Measurements from ENCODE around the gene GABBR2. TPM values are rescaled to one million over a fixed set of nuclear protein-coding genes. Genes with fewer than 3 reads are reported as not detected.
A peak's percentile ranks its signal among the peaks of the same experiment; 100 is the strongest.

The GABBR2 gene
- total RNA-seq, 1 experiment from 2014 or later = 0.74 TPM

DNA sequence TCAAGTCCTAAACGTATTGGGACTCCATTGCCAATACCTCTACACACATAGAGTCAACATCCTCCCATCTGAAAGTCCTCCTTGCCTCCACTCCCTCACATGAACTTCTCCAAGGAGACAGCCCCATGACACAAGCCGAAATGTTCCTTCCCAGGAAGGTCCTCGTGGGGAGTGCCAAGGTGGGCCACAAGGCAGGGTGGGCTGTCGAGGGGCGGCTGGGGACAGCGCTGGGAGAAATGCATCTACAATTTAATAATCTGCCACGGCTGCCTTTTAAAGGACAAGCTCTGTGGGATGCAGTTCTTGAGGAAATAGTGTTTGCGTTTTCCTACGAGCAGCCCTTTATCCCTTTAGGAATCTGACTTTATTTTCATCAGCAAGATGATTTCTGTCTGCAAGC is 138.7 kb downstream of the GABBR2 start:
- no peak for DNase-seq (ENCODE audit: low spot score)

DNA sequence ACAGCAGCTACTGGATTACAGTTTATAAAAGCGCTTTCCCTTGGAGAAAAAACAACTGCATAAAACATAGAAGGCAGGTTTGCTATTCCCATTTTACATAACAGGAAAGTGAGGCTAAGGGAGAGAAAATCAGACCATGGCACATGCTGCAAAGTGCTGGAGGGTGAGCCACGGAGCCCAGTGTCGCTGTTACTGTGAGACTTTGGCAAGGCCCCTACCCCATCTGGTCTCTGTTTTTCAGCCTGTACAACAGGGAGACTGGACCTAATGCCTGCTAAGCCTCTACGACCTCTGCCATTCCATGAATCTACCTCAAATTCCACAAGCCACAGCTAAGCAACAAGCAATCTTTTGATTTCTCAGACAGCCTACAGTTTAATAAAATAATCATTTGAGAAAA is 139.2 kb downstream of the GABBR2 start:
- DNase-seq (ENCODE audit: low spot score) = no peak

DNA sequence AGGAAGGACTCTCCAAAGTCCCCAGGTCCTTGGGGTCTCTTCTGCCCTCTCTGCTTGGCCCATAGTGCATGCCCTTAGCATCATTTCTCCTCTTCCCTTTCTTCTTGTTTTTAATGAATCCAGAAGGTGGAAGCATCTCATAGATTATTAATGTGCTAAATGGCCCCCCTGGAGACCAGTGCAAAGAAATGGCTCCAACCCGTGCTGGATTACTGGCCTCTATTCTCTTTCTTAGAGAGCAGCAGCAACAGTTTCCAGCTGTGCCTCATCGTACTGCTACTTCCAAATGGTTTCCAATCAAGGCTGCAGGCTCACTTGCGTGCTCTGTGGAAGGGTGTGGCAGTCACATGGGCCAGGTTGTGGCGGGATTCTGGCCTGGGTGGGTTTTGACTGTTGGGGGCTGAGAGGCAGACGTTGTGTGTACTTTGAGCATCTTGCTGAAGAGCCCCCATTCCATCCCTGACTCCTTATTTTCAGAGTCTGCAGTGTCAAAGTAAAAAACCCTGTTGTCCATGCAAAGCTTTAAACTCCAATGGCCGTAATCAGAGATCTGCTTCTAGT is 139.7 kb downstream of the GABBR2 start:
- no peak for DNase-seq (ENCODE audit: low spot score)

DNA sequence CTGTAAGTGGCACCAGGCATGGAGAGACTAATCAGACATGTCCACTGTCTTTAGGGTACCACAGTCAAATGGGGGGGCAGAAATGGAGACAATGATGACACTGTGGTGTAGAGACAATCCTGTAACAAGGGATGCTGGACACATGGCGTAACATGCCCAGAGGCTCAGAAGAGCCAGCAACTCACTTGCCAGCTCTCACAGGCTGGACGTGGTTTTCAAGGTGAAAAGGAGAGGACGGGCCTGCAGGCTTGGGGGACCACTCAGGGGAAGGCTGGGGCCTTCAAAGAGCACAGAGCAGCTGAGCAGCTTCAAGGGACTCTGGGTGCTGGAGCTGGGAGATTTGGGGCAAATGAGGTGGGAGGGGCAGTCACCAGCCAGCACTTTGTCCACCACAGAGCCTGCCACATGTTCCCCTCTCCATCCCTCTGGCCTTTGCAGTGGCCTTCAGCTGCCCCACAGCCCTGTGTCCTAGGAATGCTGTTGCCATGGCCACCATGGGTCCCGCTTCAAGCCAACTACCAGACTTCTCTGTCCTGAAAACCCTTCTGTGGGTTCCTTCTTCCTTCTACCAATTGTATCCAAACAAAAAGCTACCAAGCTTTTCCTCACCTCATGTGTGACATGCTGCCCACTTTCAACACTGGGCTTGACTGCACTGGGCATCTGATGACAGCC is 140.4 kb downstream of the GABBR2 start:
- DNase-seq (ENCODE audit: low spot score) = no peak

GRCh38 chr9:98567540-98568233 is 141.0 kb downstream of the GABBR2 start:
- no peak for DNase-seq (ENCODE audit: low spot score)

- no peak for DNase-seq (ENCODE audit: low spot score)
Measured at GRCh38 chr9:98565152-98566135, 143.3 kb downstream of the GABBR2 start.

GRCh38 chr9:98564714-98565113 is 144.0 kb downstream of the GABBR2 start:
- DNase-seq (ENCODE audit: low spot score) = no peak

GRCh38 chr9:98563988-98564387 is 144.7 kb downstream of the GABBR2 start:
- DNase-seq (ENCODE audit: low spot score) = no peak

GRCh38 chr9:98563212-98563907 is 145.4 kb downstream of the GABBR2 start:
- DNase-seq (ENCODE audit: low spot score) = no peak

DNA sequence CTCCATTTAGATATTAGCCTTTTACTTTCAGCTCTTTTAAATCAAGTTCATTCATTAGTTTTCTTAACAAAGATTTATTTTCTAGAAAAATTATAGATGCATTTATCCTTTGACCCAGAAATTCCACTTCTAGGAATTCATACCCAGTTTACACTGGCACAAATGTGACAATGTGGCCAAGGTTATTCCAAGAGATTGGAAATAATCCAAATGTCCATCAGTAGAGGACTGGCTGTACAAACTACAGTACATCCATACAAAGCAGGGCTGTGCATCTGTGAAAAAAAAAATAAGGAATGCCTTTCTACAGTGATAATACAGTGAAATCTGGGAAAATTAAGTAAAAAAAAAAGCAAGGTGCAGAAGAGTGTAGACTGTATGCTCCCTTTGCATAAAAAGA is 149.2 kb downstream of the GABBR2 start:
- no peak for DNase-seq (ENCODE audit: low spot score)

- no peak for DNase-seq (ENCODE audit: low spot score)
Measured at GRCh38 chr9:98558575-98558974, 150.2 kb downstream of the GABBR2 start.

GRCh38 chr9:98556511-98556910 is 152.2 kb downstream of the GABBR2 start:
- DNase-seq (ENCODE audit: low spot score) = no peak

DNA sequence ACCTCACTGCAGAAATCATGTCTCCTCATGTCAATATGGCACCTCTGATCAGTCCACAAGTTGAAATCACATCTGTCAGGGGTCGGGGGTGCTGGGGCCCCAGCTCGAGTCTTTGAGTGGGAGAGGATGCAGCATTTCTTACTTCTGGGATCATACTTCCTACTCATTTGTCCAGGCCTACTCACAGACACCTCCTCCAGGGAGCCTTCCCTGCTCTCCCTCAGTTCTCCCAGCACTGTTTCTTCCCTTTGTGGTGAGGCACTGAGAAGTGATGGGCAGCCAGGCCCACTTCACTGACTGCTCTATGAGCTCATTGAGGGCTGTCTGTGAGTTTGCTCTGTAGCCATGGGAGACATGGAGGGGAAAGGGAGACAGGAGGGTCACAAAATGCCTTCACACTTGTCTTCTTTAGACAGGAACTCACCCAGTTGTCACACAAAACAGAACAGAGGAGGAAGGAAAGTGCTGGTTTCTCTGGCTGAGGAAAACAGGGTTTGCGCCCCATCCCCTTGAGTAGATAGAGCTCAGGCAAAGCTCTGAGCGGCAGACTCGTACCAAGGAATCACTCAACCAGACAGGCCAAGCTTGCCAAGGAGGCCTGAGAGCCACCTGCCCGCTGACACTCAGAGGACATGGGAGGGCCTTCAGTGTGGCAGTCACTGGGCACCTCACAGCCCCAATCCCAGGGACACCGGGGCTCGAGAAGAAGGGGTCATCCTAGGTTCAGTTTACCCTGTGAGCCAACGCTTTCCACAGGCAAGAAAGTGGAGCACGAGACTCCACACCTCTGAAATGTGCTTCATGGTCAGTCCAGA is 152.9 kb downstream of the GABBR2 start:
- DNase-seq (ENCODE audit: low spot score) = no peak

DNA sequence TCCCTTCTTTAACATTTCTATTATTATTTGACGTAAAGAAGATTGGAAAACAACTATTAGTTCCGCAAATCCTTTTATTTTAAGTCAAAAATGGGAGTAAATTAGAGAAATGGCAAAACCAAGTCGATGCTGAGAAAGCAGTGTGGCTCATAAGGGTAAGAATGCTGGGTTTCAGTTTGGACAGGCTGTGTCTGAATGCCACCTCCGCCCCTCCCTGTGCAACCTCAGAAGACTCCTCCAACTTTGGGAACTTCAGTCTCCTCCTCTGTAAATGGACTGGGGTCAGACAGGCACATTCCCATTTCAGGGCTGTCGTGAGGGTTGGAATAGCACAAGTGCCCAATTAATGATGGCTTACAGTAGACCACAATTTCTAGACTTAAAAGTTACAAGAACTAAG is 154.0 kb downstream of the GABBR2 start:
- no peak for DNase-seq (ENCODE audit: low spot score)

DNA sequence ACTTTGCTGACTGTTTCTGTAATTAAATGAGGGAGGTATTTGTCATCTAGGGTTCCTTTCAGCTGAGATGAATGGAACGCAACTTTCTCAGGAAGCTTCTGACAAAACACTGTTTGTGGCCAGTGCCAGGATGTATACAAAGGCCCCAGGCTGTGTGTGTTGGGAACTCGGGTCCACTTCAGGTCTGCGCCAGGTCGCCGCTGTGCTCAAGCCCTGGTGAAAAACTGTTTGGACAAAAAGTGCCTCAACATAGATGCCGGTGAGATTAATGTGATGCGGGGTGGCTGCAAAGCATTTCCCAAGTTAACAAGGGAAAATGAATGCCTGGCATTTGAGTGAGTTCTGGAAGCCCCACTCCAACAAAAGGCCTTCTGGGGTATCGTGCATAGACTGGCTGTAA is 156.4 kb downstream of the GABBR2 start:
- peak; percentile 59 for DNase-seq (ENCODE audit: low spot score)

DNA sequence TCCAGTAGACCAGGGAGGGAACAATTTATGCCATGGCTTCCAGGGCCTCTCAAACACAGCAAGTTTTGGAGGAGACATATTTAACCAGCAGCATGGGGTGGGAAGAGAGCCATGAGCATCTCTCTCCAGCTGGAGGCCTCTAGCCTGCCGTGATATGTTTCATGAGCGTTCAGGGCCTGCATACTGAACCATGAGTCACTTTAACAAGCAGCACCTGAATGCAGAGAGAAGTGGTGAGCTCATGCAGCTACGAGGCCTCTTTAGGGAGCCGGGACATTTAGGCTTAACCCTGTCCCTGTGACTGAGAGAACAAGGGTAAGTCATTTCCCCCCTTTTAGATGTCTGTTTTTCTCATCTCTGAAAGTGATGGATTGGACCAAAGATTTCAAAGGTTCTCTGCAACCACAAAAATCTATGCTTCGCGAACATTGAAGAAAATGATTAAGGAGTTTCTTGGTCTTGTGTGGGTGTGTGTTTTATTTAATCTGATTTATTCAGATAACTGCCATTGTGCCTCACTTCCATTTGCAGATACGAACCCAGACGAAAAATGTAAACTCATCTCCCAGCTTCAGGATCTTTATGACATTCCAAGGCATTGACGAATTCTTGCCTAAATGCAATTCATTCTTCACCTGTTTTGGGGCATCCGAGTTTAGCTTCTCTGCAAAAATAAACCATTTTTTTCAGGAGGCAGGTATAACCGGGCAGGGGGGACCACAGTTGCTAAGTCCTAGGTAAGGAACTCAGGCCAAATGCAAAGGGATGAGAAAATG is 157.0 kb downstream of the GABBR2 start:
- peak; percentile 88 for DNase-seq (ENCODE audit: low spot score)

GRCh38 chr9:98550206-98550820 is 158.4 kb downstream of the GABBR2 start:
- DNase-seq (ENCODE audit: low spot score) = peak; percentile 54

GRCh38 chr9:98549401-98549800 is 159.3 kb downstream of the GABBR2 start:
- no peak for DNase-seq (ENCODE audit: low spot score)

DNA sequence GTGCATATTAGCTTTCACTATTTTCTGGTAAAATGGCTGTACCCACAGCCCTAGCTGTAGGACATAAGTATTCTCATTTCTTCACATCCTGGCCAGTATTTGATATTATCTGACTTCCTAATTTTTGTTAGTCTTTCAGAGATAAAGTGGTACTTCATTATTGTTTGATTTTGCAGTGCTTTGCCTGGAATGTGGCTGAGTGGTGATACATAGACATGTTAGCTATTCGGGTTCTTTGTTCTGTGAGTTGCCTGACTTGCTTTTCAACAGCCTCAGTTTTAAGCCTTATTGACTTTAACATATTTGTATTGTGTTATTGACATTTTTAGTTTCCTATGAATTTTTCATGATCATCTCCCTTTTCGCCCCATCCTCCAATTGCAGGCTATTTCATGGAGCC is 161.1 kb downstream of the GABBR2 start:
- no peak for DNase-seq (ENCODE audit: low spot score)

Measured in A172 (cell line).